Hematopoietic multipotent progenitor cell (in vitro differentiated cells): ENCODE results near the gene BRI3. TPM values are rescaled to one million over a fixed set of nuclear protein-coding genes. Genes with fewer than 3 reads are reported as not detected.

Experiments
- DNase-seq, 3 donors: peaks; one replicate each; pipeline ENCODE4 v3.0.0-alpha.2; 2011 to 2015; ENCODE audit warnings: low read depth in 2 of 3, low spot score in 2 of 3
- total RNA-seq: library from RNA; depleted of rRNA; stranded (reverse); fragments of >200 nt; gene quantifications from one replicate; pipeline ENCODE4 v1.2.3, GENCODE V29; 2012

The BRI3 gene
- total RNA-seq, 1 donor: 30.2 TPM

DNA sequence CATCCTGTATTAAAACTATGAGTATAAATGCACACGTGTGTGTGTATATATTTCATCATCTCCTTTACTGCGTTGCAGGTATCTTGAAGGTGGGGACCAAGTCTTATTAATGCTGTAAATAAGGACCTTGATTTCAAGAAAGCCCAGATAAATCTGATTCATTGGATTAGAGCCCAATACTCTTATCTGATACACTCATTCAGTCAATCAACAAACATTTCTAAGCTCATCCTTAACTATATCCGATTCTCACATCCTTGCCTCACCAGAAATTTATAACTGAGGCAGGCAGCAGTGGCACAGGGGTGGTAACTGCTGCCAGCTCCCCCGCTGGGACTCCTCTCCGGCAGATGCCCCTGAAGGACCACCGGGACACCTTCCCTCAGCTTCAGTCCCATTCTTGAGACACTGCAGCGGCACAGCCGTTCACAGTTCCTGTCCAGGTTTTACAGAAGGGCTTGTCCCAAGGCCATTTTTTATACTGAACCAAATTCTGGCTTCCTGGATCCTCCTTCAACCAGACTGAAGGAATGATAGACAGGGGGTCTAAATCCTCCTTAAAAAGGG lies 54.0 kb downstream of the BRI3 start:
- no peak for DNase-seq

GRCh38 chr7:98338441-98338840 lies 57.0 kb downstream of the BRI3 start:
- no peak for DNase-seq

GRCh38 chr7:98339043-98339442 lies 57.6 kb downstream of the BRI3 start:
- no peak for DNase-seq

GRCh38 chr7:98341106-98341505 lies 59.6 kb downstream of the BRI3 start:
- DNase-seq: no peak

Other genes starting within 250 kb of the BRI3 start
- gene LMTK2, start 174.8 kb upstream of the BRI3 start, total RNA-seq: 7.3 TPM
- gene BHLHA15, start 70.2 kb upstream of the BRI3 start, total RNA-seq: 0.27 TPM
- gene TECPR1, start 29.5 kb upstream of the BRI3 start, total RNA-seq: 24.5 TPM
- gene BAIAP2L1, start 119.4 kb downstream of the BRI3 start, total RNA-seq: under 0.01 TPM